Nephron (organoid): Measurements from ENCODE around the gene ANKLE1.

Experiments
- H3K27ac Mint-ChIP-seq, 3 experiments: 2 replicates each; pipeline ENCODE4 v1.8.0; 2020; ENCODE audit warnings: mixed read lengths in 3 of 3, mild to moderate bottlenecking in 2 of 3, moderate library complexity in 1 of 3
- H3K27me3 Mint-ChIP-seq: 2 replicates; pipeline ENCODE4 v1.8.0; 2021; ENCODE audit warnings: low read depth, mild to moderate bottlenecking, moderate library complexity, mixed read lengths
- H3K36me3 Mint-ChIP-seq: 2 replicates; pipeline ENCODE4 v1.8.0; 2020; ENCODE audit warnings: low read depth, mixed read lengths
- H3K4me1 Mint-ChIP-seq: 2 replicates; pipeline ENCODE4 v1.8.0; 2020; ENCODE audit warnings: mixed read lengths
- H3K4me3 Mint-ChIP-seq, 3 experiments: 2 replicates each; pipeline ENCODE4 v1.8.0; 2020; ENCODE audit warnings: mild to moderate bottlenecking in 3 of 3, mixed read lengths in 3 of 3, moderate library complexity in 2 of 3
- H3K9me3 Mint-ChIP-seq: 2 replicates; pipeline ENCODE4 v1.8.0; 2020; ENCODE audit warnings: mixed read lengths
- TF ChIP-seq, protein P1 (sequence below), 3 experiments: fragments of 200-600 bp; sonication (generic); IDR thresholded peaks; one replicate each; pipeline ENCODE4 v1.5.0; 2021; ENCODE audit warnings: antibody characterized with exemption in 3 of 3; ENCODE audit not compliant: unreplicated experiment in 3 of 3

ANKLE1 gene

DNA sequence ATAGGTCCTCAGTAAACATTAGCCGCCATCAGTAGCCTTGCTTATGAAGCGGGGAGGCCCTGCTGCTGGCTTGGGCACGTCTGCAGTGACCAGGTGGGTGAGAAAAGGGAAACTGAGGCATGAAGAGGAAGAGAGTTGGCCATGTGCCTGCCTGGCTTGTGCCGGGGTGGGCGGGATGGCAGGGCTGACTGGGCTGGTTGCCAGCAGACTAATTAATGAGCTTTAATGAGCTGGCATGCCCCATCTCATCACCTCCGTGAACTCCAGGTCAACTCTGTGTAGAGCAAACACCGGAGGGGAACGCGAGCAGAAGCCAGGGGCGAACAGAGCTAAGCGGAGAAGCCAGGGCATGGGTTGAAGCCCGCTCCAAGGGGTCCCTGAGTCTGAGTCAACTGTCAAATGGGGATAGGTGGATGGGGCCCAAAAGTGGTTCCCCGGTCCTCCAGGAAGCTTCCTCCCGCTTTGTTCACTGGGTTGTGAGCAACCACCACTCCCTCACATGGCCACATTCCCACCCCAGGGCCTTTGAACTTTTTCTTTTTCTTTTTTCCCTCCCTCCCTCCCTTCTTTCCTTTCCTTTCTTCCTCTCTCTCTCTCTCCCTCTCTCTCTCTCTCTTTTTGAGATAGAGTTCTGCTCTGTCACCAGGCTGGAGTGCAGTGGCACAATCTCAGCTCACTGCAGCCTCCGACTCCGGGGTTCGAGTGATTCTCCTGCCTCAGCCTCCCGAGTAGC lies 44.7 kb upstream of the ANKLE1 start:
- Mint-ChIP-seq H3K9me3 (no peaks in the 10 kb centered on the region), H3K36me3 (peaks cover 21% of the 10 kb centered on the region), H3K27me3 (no peaks in the 10 kb centered on the region), H3K4me3 (peak overlapping the region; percentile 27 to 68 (median 50)), H3K4me1 (peaks cover 15% of the 10 kb centered on the region), H3K27ac (no peak overlapping the region)
- TF ChIP-seq, protein P1, sequence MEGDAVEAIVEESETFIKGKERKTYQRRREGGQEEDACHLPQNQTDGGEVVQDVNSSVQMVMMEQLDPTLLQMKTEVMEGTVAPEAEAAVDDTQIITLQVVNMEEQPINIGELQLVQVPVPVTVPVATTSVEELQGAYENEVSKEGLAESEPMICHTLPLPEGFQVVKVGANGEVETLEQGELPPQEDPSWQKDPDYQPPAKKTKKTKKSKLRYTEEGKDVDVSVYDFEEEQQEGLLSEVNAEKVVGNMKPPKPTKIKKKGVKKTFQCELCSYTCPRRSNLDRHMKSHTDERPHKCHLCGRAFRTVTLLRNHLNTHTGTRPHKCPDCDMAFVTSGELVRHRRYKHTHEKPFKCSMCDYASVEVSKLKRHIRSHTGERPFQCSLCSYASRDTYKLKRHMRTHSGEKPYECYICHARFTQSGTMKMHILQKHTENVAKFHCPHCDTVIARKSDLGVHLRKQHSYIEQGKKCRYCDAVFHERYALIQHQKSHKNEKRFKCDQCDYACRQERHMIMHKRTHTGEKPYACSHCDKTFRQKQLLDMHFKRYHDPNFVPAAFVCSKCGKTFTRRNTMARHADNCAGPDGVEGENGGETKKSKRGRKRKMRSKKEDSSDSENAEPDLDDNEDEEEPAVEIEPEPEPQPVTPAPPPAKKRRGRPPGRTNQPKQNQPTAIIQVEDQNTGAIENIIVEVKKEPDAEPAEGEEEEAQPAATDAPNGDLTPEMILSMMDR (IDR thresholded peaks at IDR 0.05; ENCODE audit: unreplicated experiment in 3 of 3) = no peak

DNA sequence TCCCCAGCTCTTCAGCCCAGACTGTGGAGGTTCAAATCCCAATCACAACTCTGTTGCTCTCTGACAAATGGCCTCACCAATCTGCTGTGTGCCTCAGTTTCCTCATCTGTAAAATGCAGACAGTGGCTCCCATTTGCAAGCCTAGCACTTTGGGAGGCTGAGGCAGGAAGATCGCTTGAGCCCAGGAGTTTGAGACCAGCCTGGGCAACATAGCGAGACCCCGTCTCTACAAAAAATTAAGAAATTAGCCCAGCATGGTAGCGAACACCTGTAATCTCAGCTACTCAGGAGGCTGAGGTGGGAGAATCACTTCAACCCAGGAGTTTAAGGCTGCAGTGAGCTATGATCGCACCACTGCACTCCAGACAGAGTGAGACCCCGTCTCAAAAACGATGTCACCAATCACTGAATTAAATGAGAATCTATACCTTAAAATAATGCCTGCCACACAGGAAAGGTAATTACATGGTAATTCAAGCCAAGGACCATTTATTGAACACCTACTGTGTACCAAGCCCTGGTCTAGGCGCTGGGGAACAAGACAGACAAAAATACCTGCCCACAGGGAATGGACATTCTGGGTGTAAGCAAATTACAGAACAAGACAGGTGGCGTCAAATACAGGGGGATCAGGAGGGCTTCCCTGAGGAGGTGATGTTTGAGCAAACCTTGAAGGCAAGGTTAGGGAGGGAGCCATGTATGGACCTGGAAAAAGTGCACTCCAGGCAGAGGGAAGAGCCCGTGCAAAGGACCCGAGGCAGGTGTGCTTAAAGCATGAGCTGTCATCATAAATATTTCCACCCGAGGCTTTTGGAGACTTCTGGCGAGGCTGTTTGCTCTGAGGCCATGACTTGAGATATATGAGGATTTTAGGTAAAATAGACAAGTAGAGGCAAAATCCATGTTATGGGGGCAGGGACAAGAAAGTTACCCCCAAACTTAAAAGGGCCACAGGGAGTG lies 43.7 kb upstream of the ANKLE1 start:
- no peaks in the 10 kb centered on the region for H3K27me3 Mint-ChIP-seq
- peaks cover 18% of the 10 kb centered on the region for H3K4me1 Mint-ChIP-seq
- TF ChIP-seq, protein P1 (IDR thresholded peaks at IDR 0.05; ENCODE audit: unreplicated experiment in 3 of 3) = no peak
- peak overlapping the region; percentile 37 to 68 (median 43) for H3K4me3 Mint-ChIP-seq
- H3K27ac Mint-ChIP-seq = no peak overlapping the region
- H3K36me3 Mint-ChIP-seq = peaks cover 16% of the 10 kb centered on the region
- no peaks in the 10 kb centered on the region for H3K9me3 Mint-ChIP-seq

DNA sequence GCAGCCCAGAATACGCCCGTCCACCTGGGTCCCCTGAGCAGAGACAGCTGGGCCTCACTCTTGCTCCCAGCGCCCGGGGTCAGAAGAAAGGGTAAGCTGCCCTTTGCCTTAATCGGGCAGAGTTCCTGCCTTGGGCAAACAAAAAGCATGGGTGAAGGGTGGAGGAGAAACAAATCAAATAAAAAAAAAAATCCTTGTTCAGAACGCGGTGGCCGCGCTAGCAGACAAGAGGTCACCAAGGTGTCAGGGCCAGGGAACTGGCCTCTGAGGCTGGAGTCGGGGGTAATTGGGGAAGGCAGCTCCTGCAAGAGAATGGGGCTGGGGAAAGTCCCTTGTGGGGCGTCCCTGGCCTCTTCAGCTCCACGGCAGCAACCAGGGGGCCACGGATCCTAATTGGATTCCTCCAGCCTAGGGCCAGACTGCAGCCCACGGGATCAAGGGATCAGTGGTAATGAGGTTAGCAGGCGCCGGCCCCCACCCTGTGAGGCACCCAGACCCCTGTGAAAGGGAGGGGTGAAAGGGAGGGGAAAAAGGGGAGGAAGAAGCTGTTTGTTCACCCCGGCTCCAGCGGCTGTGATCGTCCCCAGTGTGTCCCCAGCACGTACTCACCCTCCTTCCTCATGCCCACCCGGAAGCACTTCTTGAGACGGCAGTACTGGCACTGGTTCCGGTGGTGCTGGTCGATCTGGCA lies 41.5 kb upstream of the ANKLE1 start:
- H3K4me1 Mint-ChIP-seq = peaks cover 24% of the 10 kb centered on the region
- H3K9me3 Mint-ChIP-seq = no peaks in the 10 kb centered on the region
- H3K27ac Mint-ChIP-seq = peak overlapping the region; percentile 48 to 89 (median 65)
- peak overlapping the region; percentile 41 to 67 (median 46) for H3K4me3 Mint-ChIP-seq
- peaks cover 11% of the 10 kb centered on the region for H3K36me3 Mint-ChIP-seq
- TF ChIP-seq, protein P1 (IDR thresholded peaks at IDR 0.05; ENCODE audit: unreplicated experiment in 3 of 3) = no peak
- H3K27me3 Mint-ChIP-seq = no peaks in the 10 kb centered on the region

DNA sequence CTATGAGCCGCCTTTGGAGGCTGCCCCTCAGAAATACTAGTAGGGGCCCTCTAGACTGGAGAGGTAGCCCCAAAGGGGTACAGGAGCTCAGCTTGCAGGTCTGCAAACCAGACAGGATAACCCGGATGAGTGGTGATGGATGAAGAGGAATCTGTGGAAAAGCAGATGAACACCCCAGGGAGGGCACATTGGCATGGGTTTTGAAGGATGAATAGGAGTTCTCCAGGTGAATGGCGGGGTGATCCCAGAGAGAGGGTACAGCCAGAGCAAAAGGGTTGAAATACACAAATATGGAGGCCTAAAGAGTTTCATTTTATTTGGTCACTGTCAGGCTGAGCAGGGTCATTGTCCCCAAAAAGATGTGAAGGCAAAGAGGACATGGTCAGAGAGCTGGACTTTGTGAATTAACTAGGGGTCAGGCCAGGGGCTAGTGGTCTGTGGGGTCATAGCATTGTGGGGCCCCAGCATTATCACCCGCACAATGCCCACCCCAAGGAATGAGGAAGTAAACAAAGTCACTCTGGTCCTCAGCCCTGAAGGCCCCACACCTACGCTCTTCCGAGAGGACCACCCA lies 40.8 kb upstream of the ANKLE1 start:
- peaks cover 11% of the 10 kb centered on the region for H3K36me3 Mint-ChIP-seq

More for the DNA sequence above, 40.8 kb upstream of the ANKLE1 start:
- TF ChIP-seq, protein P1 (IDR thresholded peaks at IDR 0.05; ENCODE audit: unreplicated experiment in 3 of 3) = no peak
- Mint-ChIP-seq H3K27me3 (no peaks in the 10 kb centered on the region), H3K4me3 (peak overlapping the region; percentile 65 to 76 (median 67)), H3K9me3 (no peaks in the 10 kb centered on the region), H3K27ac (peak overlapping the region; percentile 48 to 89 (median 65)), H3K4me1 (peaks cover 24% of the 10 kb centered on the region)
